Endothelial cell (in vitro differentiated cells): ENCODE measurements around the gene DCTN2. TPM values are rescaled to one million over a fixed set of nuclear protein-coding genes. Genes with fewer than 3 reads are reported as not detected.

Experiments used
- DNase-seq: peaks from one replicate; pipeline ENCODE4 v3.0.0; 2021; ENCODE audit warnings: low spot score
- H3K27ac Mint-ChIP-seq: one replicate; pipeline ENCODE4 v1.8.0; 2021; ENCODE audit warnings: mixed read lengths, inconsistent platforms; ENCODE audit not compliant: unreplicated experiment
- H3K27me3 Mint-ChIP-seq: one replicate; pipeline ENCODE4 v1.8.0; 2021; ENCODE audit warnings: mild to moderate bottlenecking, moderate library complexity, mixed read lengths, inconsistent platforms; ENCODE audit not compliant: unreplicated experiment
- H3K36me3 Mint-ChIP-seq: one replicate; pipeline ENCODE4 v1.8.0; 2021; ENCODE audit warnings: mild to moderate bottlenecking, low read depth, mixed read lengths, inconsistent platforms; ENCODE audit not compliant: unreplicated experiment
- H3K4me1 Mint-ChIP-seq: one replicate; pipeline ENCODE4 v1.8.0; 2021; ENCODE audit warnings: mild to moderate bottlenecking, mixed read lengths, inconsistent platforms; ENCODE audit not compliant: unreplicated experiment
- H3K4me3 Mint-ChIP-seq: one replicate; pipeline ENCODE4 v1.8.0; 2021; ENCODE audit warnings: mild to moderate bottlenecking, mixed read lengths, inconsistent platforms; ENCODE audit not compliant: unreplicated experiment
- H3K9me3 Mint-ChIP-seq: one replicate; pipeline ENCODE4 v1.8.0; 2021; ENCODE audit warnings: mixed read lengths, inconsistent platforms; ENCODE audit not compliant: unreplicated experiment
- CTCF ChIP-seq: fragments of 200-600 bp; sonication (generic); IDR thresholded peaks from one replicate; pipeline ENCODE4 v1.5.0; 2021; ENCODE audit warnings: antibody characterized with exemption; ENCODE audit not compliant: unreplicated experiment
- total RNA-seq: library from RNA; stranded (reverse); fragmentation: NEBNext Ultra II Directional; extraction: Animal tissue kit (Norgen Biotek cat#: 25700); gene quantifications from one replicate; pipeline ENCODE4 v1.2.1, GENCODE V29; 2021; ENCODE audit not compliant: unreplicated experiment

Gene DCTN2
- total RNA-seq, 1 donor from 2014 or later, result 195 TPM

GRCh38 chr12:57524814-57525614 is 22.0 kb downstream of the DCTN2 start:
- Mint-ChIP-seq H3K27ac (peak overlapping the region; percentile 81), H3K4me3 (peak overlapping the region; percentile 95), H3K36me3 (peaks cover 23% of the 10 kb centered on the region), H3K9me3 (no peaks in the 10 kb centered on the region), H3K4me1 (peaks cover 26% of the 10 kb centered on the region), H3K27me3 (peaks cover 36% of the 10 kb centered on the region)
- TF ChIP-seq CTCF, result no peak
- no peak for DNase-seq

GRCh38 chr12:57523706-57524614 is 23.0 kb downstream of the DCTN2 start:
- H3K36me3 Mint-ChIP-seq, result peaks cover 25% of the 10 kb centered on the region
- no peaks in the 10 kb centered on the region for H3K9me3 Mint-ChIP-seq
- H3K27me3 Mint-ChIP-seq, result peaks cover 36% of the 10 kb centered on the region
- H3K4me1 Mint-ChIP-seq, result peaks cover 29% of the 10 kb centered on the region
- no peak for DNase-seq
- peak overlapping the region; percentile 95 for H3K4me3 Mint-ChIP-seq
- no peak for TF ChIP-seq CTCF
- peak overlapping the region; percentile 88 for H3K27ac Mint-ChIP-seq

GRCh38 chr12:57522887-57523705 is 23.9 kb downstream of the DCTN2 start:
- TF ChIP-seq CTCF, result no peak
- H3K4me3 Mint-ChIP-seq, result peak overlapping the region; percentile 95
- H3K9me3 Mint-ChIP-seq, result no peaks in the 10 kb centered on the region
- peaks cover 26% of the 10 kb centered on the region for H3K36me3 Mint-ChIP-seq
- peak overlapping the region; percentile 88 for H3K27ac Mint-ChIP-seq
- peaks cover 37% of the 10 kb centered on the region for H3K4me1 Mint-ChIP-seq
- H3K27me3 Mint-ChIP-seq, result peaks cover 34% of the 10 kb centered on the region
- peak; percentile 49 for DNase-seq

GRCh38 chr12:57522011-57522886 is 24.7 kb downstream of the DCTN2 start, which contains the start of gene MBD6:
Gene MBD6, plus strand, starts transcription at chr12:57522824. Its CDS starts 1,480 bp downstream, at chr12:57524304.
- peak; percentile 93 for DNase-seq
- TF ChIP-seq CTCF, result no peak
- Mint-ChIP-seq H3K9me3 (no peaks in the 10 kb centered on the region), H3K27ac (peak within 1 kb of the TSS; percentile 88), H3K4me3 (peak within 1 kb of the TSS; percentile 95), H3K36me3 (peaks cover 29% of the 10 kb centered on the region), H3K4me1 (peaks cover 40% of the 10 kb centered on the region), H3K27me3 (peaks cover 33% of the 10 kb centered on the region)
